H1 (cell line): ENCODE measurements around the gene ZNF302. TPM values are rescaled to one million over a fixed set of nuclear protein-coding genes. Genes with fewer than 3 reads are reported as not detected.

ENCODE experiments used
- CTCF ChIA-PET: fragments of 300-600 bp; sonication (Branson Sonifier 250); formaldehyde crosslinking; loops from one replicate; lab custom pipeline; 2021; ENCODE audit not compliant: partially characterized antibody; lab: Charles Lee
- POLR2A ChIA-PET: fragments of 300-600 bp; sonication (Branson Sonifier 250); formaldehyde crosslinking; loops from one replicate; lab custom pipeline; 2021; ENCODE audit warnings: inconsistent platforms; ENCODE audit not compliant: partially characterized antibody; lab: Charles Lee
- DNase-seq, 2 experiments: peaks; one replicate each; pipeline versions ENCODE4 v3.0.0 to v3.0.0-alpha.2; 2010 to 2022; ENCODE audit warnings: low spot score in 2 of 2, low read depth in 1 of 2, mixed read lengths in 1 of 2
- FAIRE-seq: peaks from 2 replicates; lab custom pipeline; 2011; peaks lifted over from hg19 to GRCh38; lab: Jason Lieb, UNC
- H2AFZ ChIP-seq: 2 replicates; pipeline ENCODE4 v1.8.1; 2012; ENCODE audit warnings: low read length, inconsistent platforms
- H2AK5ac ChIP-seq: 2 replicates; pipeline ENCODE4 v1.6.1; 2013; ENCODE audit warnings: low read depth, low read length
- H2BK120ac ChIP-seq: replicated peaks from 2 replicates; pipeline ENCODE3; 2013; ENCODE audit warnings: low read depth, low read length, inconsistent platforms
- H2BK12ac ChIP-seq: 2 replicates; pipeline ENCODE4 v1.6.1; 2013; ENCODE audit warnings: low read depth, low read length
- H2BK15ac ChIP-seq: 2 replicates; pipeline ENCODE4 v1.6.1; 2013; ENCODE audit warnings: low read length
- H2BK20ac ChIP-seq: 2 replicates; pipeline ENCODE4 v1.6.1; 2013; ENCODE audit warnings: low read length
- H2BK5ac ChIP-seq: 2 replicates; pipeline ENCODE4 v1.6.1; 2013; ENCODE audit warnings: low read depth, low read length
- H3K14ac ChIP-seq: 2 replicates; pipeline ENCODE4 v1.6.1; 2013; ENCODE audit warnings: inconsistent platforms; ENCODE audit not compliant: insufficient read length
- H3K18ac ChIP-seq: 2 replicates; pipeline ENCODE4 v1.6.1; 2013; ENCODE audit warnings: low read length; ENCODE audit errors: extremely low read depth
- H3K23ac ChIP-seq: 2 replicates; pipeline ENCODE4 v1.6.1; 2013; ENCODE audit warnings: inconsistent platforms; ENCODE audit not compliant: insufficient read length
- H3K23me2 ChIP-seq: 2 replicates; pipeline ENCODE4 v1.6.1; 2013; ENCODE audit warnings: low read depth, low read length
- H3K27ac ChIP-seq: 2 replicates; pipeline ENCODE4 v1.6.1; 2011; ENCODE audit warnings: low read depth, low read length, inconsistent platforms
- H3K27me3 ChIP-seq, 4 experiments: replicated peaks in 1 of 4; 1 replicate in 1 of 4; 2 replicates in 3 of 4; pipeline versions ENCODE4 v1.6.1 to v1.8.1; 2011 to 2013; ENCODE audit warnings: low read length in 3 of 4, mild to moderate bottlenecking in 3 of 4, inconsistent platforms in 2 of 4, mixed read lengths in 2 of 4, moderate library complexity in 1 of 4; ENCODE audit not compliant: control insufficient read depth in 3 of 4, insufficient read depth in 3 of 4; ENCODE audit errors: extremely low read depth in 1 of 4
- H3K36me3 ChIP-seq, 4 experiments: 2 replicates each; pipeline versions ENCODE4 v1.6.1 to v1.8.1; 2011 to 2013; ENCODE audit warnings: mild to moderate bottlenecking in 4 of 4, low read length in 3 of 4, moderate library complexity in 2 of 4, control low read depth in 1 of 4, inconsistent platforms in 1 of 4; ENCODE audit not compliant: insufficient read depth in 4 of 4, control insufficient read depth in 2 of 4
- H3K4ac ChIP-seq: replicated peaks from 2 replicates; pipeline ENCODE3; 2013; ENCODE audit warnings: low read length, low read depth, mixed read lengths, inconsistent platforms; ENCODE audit not compliant: insufficient read length
- H3K4me1 ChIP-seq, 4 experiments: replicated peaks in 1 of 4; 1 replicate in 1 of 4; 2 replicates in 3 of 4; pipeline versions ENCODE4 v1.6.1 to v1.8.1; 2011 to 2013; ENCODE audit warnings: low read length in 3 of 4, inconsistent platforms in 2 of 4, mixed read lengths in 1 of 4; ENCODE audit not compliant: insufficient read depth in 4 of 4, control insufficient read depth in 3 of 4
- H3K4me2 ChIP-seq, 2 experiments: 2 replicates each; pipeline versions ENCODE4 v1.6.1 to v1.8.1; 2011 to 2013; ENCODE audit warnings: low read depth in 2 of 2, low read length in 2 of 2, control low read depth in 1 of 2, inconsistent platforms in 1 of 2, mild to moderate bottlenecking in 1 of 2; ENCODE audit not compliant: insufficient read depth in 1 of 2
- H3K4me3 ChIP-seq, 4 experiments: fragments of 200-600, 300-600 bp in 1 of 4; sonication (generic), shearing (Covaris generic), sonication (Bioruptor Twin) in 1 of 4; 2 replicates each; pipeline versions ENCODE4 v1.5.1 to v1.8.1; 2011 to 2016; ENCODE audit warnings: low read length in 4 of 4, low read depth in 3 of 4, control low read depth in 2 of 4, inconsistent platforms in 2 of 4, mild to moderate bottlenecking in 2 of 4, mixed read lengths in 1 of 4, moderate library complexity in 1 of 4; ENCODE audit not compliant: insufficient read depth in 2 of 4; ENCODE audit errors: extremely low read depth in 1 of 4
- H3K56ac ChIP-seq: replicated peaks from 2 replicates; pipeline ENCODE3; 2013; ENCODE audit warnings: low read depth, mild to moderate bottlenecking, mixed read lengths, low read length, inconsistent platforms; ENCODE audit not compliant: insufficient read length
- H3K79me1 ChIP-seq: 2 replicates; pipeline ENCODE4 v1.6.1; 2013; ENCODE audit warnings: low read depth, low read length, control low read depth
- H3K79me2 ChIP-seq, 2 experiments: 2 replicates each; pipeline versions ENCODE4 v1.6.1 to v1.8.1; 2012 to 2013; ENCODE audit warnings: low read length in 2 of 2, mild to moderate bottlenecking in 2 of 2, inconsistent platforms in 1 of 2; ENCODE audit not compliant: insufficient read depth in 2 of 2, control insufficient read depth in 1 of 2
- H3K9ac ChIP-seq, 4 experiments: replicated peaks in 1 of 4; 1 replicate in 1 of 4; 2 replicates in 3 of 4; pipeline versions ENCODE4 v1.6.1 to v1.8.1; 2011 to 2013; ENCODE audit warnings: low read depth in 3 of 4, low read length in 3 of 4, control low read depth in 2 of 4, mild to moderate bottlenecking in 2 of 4, moderate library complexity in 2 of 4, inconsistent platforms in 1 of 4; ENCODE audit errors: extremely low read depth in 1 of 4
- H3K9me3 ChIP-seq, 2 experiments: 2 replicates each; pipeline versions ENCODE4 v1.6.1 to v1.8.1; 2012 to 2013; ENCODE audit warnings: mild to moderate bottlenecking in 2 of 2, moderate library complexity in 2 of 2, control low read depth in 1 of 2, inconsistent platforms in 1 of 2, low read depth in 1 of 2, low read length in 1 of 2, mixed read lengths in 1 of 2; ENCODE audit not compliant: insufficient read depth in 2 of 2
- H4K20me1 ChIP-seq, 2 experiments: replicated peaks in 1 of 2; 2 replicates each; pipeline versions ENCODE3 to v1.8.1; 2011 to 2013; ENCODE audit warnings: inconsistent platforms in 2 of 2, low read length in 2 of 2, mild to moderate bottlenecking in 1 of 2; ENCODE audit not compliant: insufficient read depth in 2 of 2, control insufficient read depth in 1 of 2
- H4K5ac ChIP-seq: 2 replicates; pipeline ENCODE4 v1.6.1; 2013; ENCODE audit warnings: low read length, low read depth, mixed read lengths, inconsistent platforms; ENCODE audit not compliant: insufficient read length
- H4K8ac ChIP-seq: 2 replicates; pipeline ENCODE4 v1.8.0; 2013; ENCODE audit warnings: mild to moderate bottlenecking, moderate library complexity, low read length, inconsistent platforms; ENCODE audit not compliant: insufficient read depth; ENCODE audit errors: extremely low read depth
- H4K91ac ChIP-seq: replicated peaks from 2 replicates; pipeline ENCODE3; 2013; ENCODE audit warnings: low read length, mixed read lengths, inconsistent platforms; ENCODE audit not compliant: insufficient read length
- BCL11A ChIP-seq, 2 experiments: IDR thresholded peaks; one replicate each; pipeline ENCODE4 v1.6.1; 2011; ENCODE audit warnings: low read depth in 2 of 2, low read length in 2 of 2, mild to moderate bottlenecking in 2 of 2
- EZH2 ChIP-seq: fragments of 200-600 bp; sonication (generic); IDR thresholded peaks from 2 replicates; pipeline ENCODE4 v1.7.1; 2012; ENCODE audit warnings: low read depth, mild to moderate bottlenecking, moderate library complexity, low read length, inconsistent platforms; ENCODE audit not compliant: severe bottlenecking
- FOSL1 ChIP-seq: IDR thresholded peaks from 2 replicates; pipeline ENCODE4 v1.6.1; 2011; ENCODE audit warnings: mild to moderate bottlenecking, low read depth, low read length, moderate library complexity; ENCODE audit not compliant: insufficient read depth
- NANOG ChIP-seq: IDR thresholded peaks from 2 replicates; pipeline ENCODE4 v1.6.1; 2011; ENCODE audit warnings: low read length, low read depth, mild to moderate bottlenecking, inconsistent platforms; ENCODE audit not compliant: insufficient read depth, poor library complexity, severe bottlenecking
- SIX5 ChIP-seq: IDR thresholded peaks from 2 replicates; pipeline ENCODE4 v1.6.1; 2011; ENCODE audit warnings: mild to moderate bottlenecking, low read depth, low read length
- SUZ12 ChIP-seq: fragments of 200-600 bp; sonication (generic); IDR thresholded peaks from 2 replicates; pipeline ENCODE4 v1.6.1; 2012; ENCODE audit warnings: mild to moderate bottlenecking, inconsistent platforms, low read length, moderate library complexity, mixed read lengths
- ZNF274 ChIP-seq: IDR thresholded peaks from 2 replicates; pipeline ENCODE4 v1.7.0; 2012; ENCODE audit warnings: low read length, borderline replicate concordance; ENCODE audit errors: extremely low read depth
- WGBS, 2 experiments: shearing (Covaris generic) in 1 of 2; methylation state at CpG; one replicate each; pipeline versions ENCODE4 v1.1.6 to v1.1.7; 2013 to 2015; ENCODE audit warnings: low lambda C conversion rate in 2 of 2, mixed read lengths in 2 of 2, inconsistent platforms in 1 of 2, low coverage in 1 of 2, missing lambda C conversion rate in 1 of 2; ENCODE audit not compliant: insufficient replicate concordance in 2 of 2, insufficient coverage in 1 of 2, insufficient read length in 1 of 2; ENCODE audit errors: extremely low coverage in 1 of 2, missing lambda C conversion rate in 1 of 2; 5-methylcytosine and 5-hydroxymethylcytosine counted together
- polyA plus RNA-seq, 7 experiments: library from polyadenylated mRNA; depleted of rRNA in 3 of 7; stranded (reverse) in 5 of 7; unstranded in 2 of 7; fragments of >200 nt in 5 of 7; fragments of 200-250 nt in 2 of 7; gene quantifications; 1 replicate in 5 of 7; 2 replicates in 1 of 7; 4 replicates in 1 of 7; pipeline versions ENCODE4 v1.2.1 to v1.2.3, GENCODE V29; 2011 to 2013; ENCODE audit warnings: missing spikeins in 2 of 7, mixed read lengths in 2 of 7
- total RNA-seq: library from RNA; stranded (reverse); fragmentation: NEBNext Ultra II Directional; extraction: Animal tissue kit (Norgen Biotek cat#: 25700); gene quantifications from 2 replicates; pipeline ENCODE4 v1.2.1, GENCODE V29; 2021
- TF ChIP-seq, protein P1 (sequence below): IDR thresholded peaks from 2 replicates; pipeline ENCODE4 v1.6.1; 2012; ENCODE audit warnings: inconsistent platforms

ZNF302 gene
- total and polyA plus RNA-seq, 2 of the 8 experiments (the other 6 are each of a cell fraction or from before 2014, with no cell fraction given): 9.1 to 20.4 TPM

DNA sequence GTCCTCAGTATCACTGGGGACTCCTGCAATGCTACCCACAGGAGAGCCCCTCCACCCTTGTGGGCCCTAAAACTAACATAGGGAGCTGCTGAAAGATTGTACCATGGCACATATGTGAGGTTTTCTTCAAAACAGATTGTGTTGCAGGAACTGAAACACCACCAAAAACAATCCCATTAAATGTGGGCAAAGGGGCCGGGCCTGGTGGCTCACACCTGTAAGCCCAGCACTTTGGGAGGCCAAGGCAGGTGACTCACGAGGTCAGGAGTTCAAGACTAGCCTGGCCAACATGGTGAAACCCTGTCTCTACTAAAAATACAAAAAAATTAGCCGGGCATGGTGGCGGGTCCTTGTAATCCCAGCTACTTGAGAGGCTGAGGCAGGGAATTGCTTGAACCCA is 35.2 kb upstream of the ZNF302 start:
- no peak overlapping the region for H4K8ac ChIP-seq
- no peak overlapping the region for H3K18ac ChIP-seq
- no peak overlapping the region for H3K4ac ChIP-seq
- no peaks in the 10 kb centered on the region for H3K79me2 ChIP-seq
- FAIRE-seq (no peak), DNase-seq (no peak)
- no peaks in the 10 kb centered on the region for H3K4me1 ChIP-seq
- no peak overlapping the region for H2AK5ac ChIP-seq
- H2BK20ac ChIP-seq: no peak overlapping the region
- CTCF ChIA-PET: interaction anchor here (1.2 to 6.5 kb wide), 3 partner anchors 12 to 68 kb away, joined by 3 to 46 read pairs (median 31); no protein-coding TSS in a partner anchor
- no peak overlapping the region for H3K27ac ChIP-seq
- no peaks in the 10 kb centered on the region for H4K20me1 ChIP-seq
- H2BK15ac ChIP-seq: no peak overlapping the region
- no peak overlapping the region for H2BK120ac ChIP-seq
- no peak overlapping the region for H3K4me2 ChIP-seq
- no peaks in the 10 kb centered on the region for H3K23me2 ChIP-seq
- peaks cover 23 to 33% of the 10 kb centered on the region in 2 experiments; a peak in 3 of 4 replicates for H3K9me3 ChIP-seq
- POLR2A ChIA-PET: no interaction called here
- H3K36me3 ChIP-seq: no peaks in the 10 kb centered on the region
- H3K27me3 ChIP-seq: no peaks in the 10 kb centered on the region
- no peak overlapping the region for H3K56ac ChIP-seq
- no peak overlapping the region for H2BK12ac ChIP-seq
- no peak overlapping the region for H4K5ac ChIP-seq
- H3K23ac ChIP-seq: no peak overlapping the region
- no peak overlapping the region for H3K4me3 ChIP-seq
- H3K79me1 ChIP-seq: no peaks in the 10 kb centered on the region; the same call in 1 of the 2 replicates
- no peak overlapping the region for H2AFZ ChIP-seq
- H2BK5ac ChIP-seq: no peak overlapping the region
- no peak overlapping the region for H4K91ac ChIP-seq
- 76% methylated on average over 4 of the region's 4 CpGs; no CpG with 5 or more reads in 1 of the 2 experiments for WGBS, 2 experiments
- no peak overlapping the region for H3K14ac ChIP-seq
- H3K9ac ChIP-seq: no peak overlapping the region
- TF ChIP-seq EZH2 (no peak), SIX5 (no peak), FOSL1 (no peak), BCL11A (IDR thresholded peaks at IDR 0.05; ENCODE audit: low read depth in 2 of 2, low read length in 2 of 2) (no peak), ZNF274 (no peak), NANOG (no peak), SUZ12 (no peak)
- TF ChIP-seq, protein P1, sequence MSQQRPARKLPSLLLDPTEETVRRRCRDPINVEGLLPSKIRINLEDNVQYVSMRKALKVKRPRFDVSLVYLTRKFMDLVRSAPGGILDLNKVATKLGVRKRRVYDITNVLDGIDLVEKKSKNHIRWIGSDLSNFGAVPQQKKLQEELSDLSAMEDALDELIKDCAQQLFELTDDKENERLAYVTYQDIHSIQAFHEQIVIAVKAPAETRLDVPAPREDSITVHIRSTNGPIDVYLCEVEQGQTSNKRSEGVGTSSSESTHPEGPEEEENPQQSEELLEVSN: no peak
